Neural cell (in vitro differentiated cells): Measurements from ENCODE around the gene FNDC11. TPM values are rescaled to one million over a fixed set of nuclear protein-coding genes. Genes with fewer than 3 reads are reported as not detected.

Source experiments
- H2AFZ ChIP-seq: fragments of 200-600, 300-800 bp; sonication (generic), shearing (Covaris generic); 2 replicates; pipeline ENCODE4 v1.6.0; 2014; ENCODE audit warnings: low read depth, mild to moderate bottlenecking, antibody characterized with exemption, low read length, moderate library complexity
- H3F3A ChIP-seq: fragments of 200-600 bp; shearing (Covaris generic); 2 replicates; pipeline ENCODE4 v1.6.1; 2016; ENCODE audit warnings: mild to moderate bottlenecking, moderate library complexity, mixed read lengths, antibody characterized with exemption, low read length; ENCODE audit not compliant: insufficient read depth, poor library complexity, severe bottlenecking
- H3K27ac ChIP-seq: fragments of 200-600, 300-800 bp; sonication (generic), shearing (Covaris generic); 2 replicates; pipeline ENCODE4 v1.5.1; 2014; ENCODE audit warnings: mild to moderate bottlenecking, low read length, moderate library complexity
- H3K27me3 ChIP-seq: fragments of 300-800, 200-600 bp; sonication (generic), shearing (Covaris generic); 2 replicates; pipeline ENCODE4 v1.6.0; 2014; ENCODE audit warnings: mild to moderate bottlenecking, low read depth, low read length, moderate library complexity; ENCODE audit not compliant: insufficient read depth
- H3K36me3 ChIP-seq: fragments of 300-800, 200-600 bp; sonication (generic), shearing (Covaris generic); 2 replicates; pipeline ENCODE4 v1.5.1; 2014; ENCODE audit warnings: mild to moderate bottlenecking, antibody characterized with exemption, low read length, moderate library complexity; ENCODE audit not compliant: insufficient read depth
- H3K4me2 ChIP-seq: fragments of 300-800, 200-600 bp; sonication (generic), shearing (Covaris generic); 2 replicates; pipeline ENCODE4 v1.6.0; 2014; ENCODE audit warnings: mild to moderate bottlenecking, low read length
- H3K4me3 ChIP-seq: fragments of 300-800, 200-600 bp; sonication (generic), shearing (Covaris generic); 2 replicates; pipeline ENCODE4 v1.5.1; 2014; ENCODE audit warnings: mild to moderate bottlenecking, low read length, moderate library complexity
- H3K79me2 ChIP-seq: fragments of 200-600 bp; shearing (Covaris generic); replicated peaks from 2 replicates; pipeline ENCODE4 v1.6.0; 2014; ENCODE audit warnings: mild to moderate bottlenecking, low read length, moderate library complexity; ENCODE audit not compliant: insufficient read depth
- H3K9ac ChIP-seq: fragments of 300-800, 200-600 bp; sonication (generic), shearing (Covaris generic); 2 replicates; pipeline ENCODE4 v1.6.1; 2016; ENCODE audit warnings: mild to moderate bottlenecking, low read length, mixed read lengths
- H3K9me2 ChIP-seq: fragments of 200-600 bp; shearing (Covaris generic); 2 replicates; pipeline ENCODE4 v1.6.1; 2016; ENCODE audit warnings: mild to moderate bottlenecking, low read length, mixed read lengths; ENCODE audit not compliant: insufficient read depth
- H3K9me3 ChIP-seq: fragments of 200-600, 300-800 bp; sonication (generic), shearing (Covaris generic); 2 replicates; pipeline ENCODE4 v1.6.1; 2016; ENCODE audit warnings: mild to moderate bottlenecking, mixed run types, low read length, moderate library complexity, mixed read lengths
- H4K20me1 ChIP-seq: fragments of 200-600 bp; shearing (Covaris generic); 2 replicates; pipeline ENCODE4 v1.6.1; 2016; ENCODE audit warnings: mild to moderate bottlenecking, mixed run types; ENCODE audit not compliant: insufficient read depth
- CTCF ChIP-seq: fragments of 450-650 bp; IDR thresholded peaks from 2 replicates; pipeline ENCODE4 v1.5.1; 2014; ENCODE audit warnings: antibody characterized with exemption, mild to moderate bottlenecking, moderate library complexity; ENCODE audit not compliant: poor library complexity, severe bottlenecking
- EP300 ChIP-seq: fragments of 450-650 bp; conservative IDR thresholded peaks from 2 replicates; pipeline ENCODE4 v1.6.1; 2014; ENCODE audit warnings: antibody characterized with exemption, mild to moderate bottlenecking, moderate library complexity; ENCODE audit not compliant: poor library complexity, severe bottlenecking
- EZH2 ChIP-seq: fragments of 200-600, 300-800 bp; shearing (Covaris generic), sonication (generic); IDR thresholded peaks from 2 replicates; pipeline ENCODE4 v1.6.1; 2014; ENCODE audit warnings: antibody characterized with exemption, low read length, borderline replicate concordance, mild to moderate bottlenecking; ENCODE audit not compliant: insufficient read depth, poor library complexity, severe bottlenecking
- MXI1 ChIP-seq: fragments of 450-650 bp; conservative IDR thresholded peaks from 2 replicates; pipeline ENCODE4 v1.6.1; 2014; ENCODE audit warnings: antibody characterized with exemption, mild to moderate bottlenecking; ENCODE audit not compliant: poor library complexity, severe bottlenecking
- POLR2AphosphoS5 ChIP-seq: IDR thresholded peaks from 2 replicates; pipeline ENCODE4 v1.6.1; 2012
- RAD21 ChIP-seq: fragments of 450-650 bp; conservative IDR thresholded peaks from 2 replicates; pipeline ENCODE4 v1.6.1; 2014; ENCODE audit warnings: antibody characterized with exemption, mild to moderate bottlenecking, moderate library complexity
- REST ChIP-seq: IDR thresholded peaks from 2 replicates; pipeline ENCODE4 v1.6.1; 2012; ENCODE audit warnings: borderline replicate concordance
- SMC3 ChIP-seq: fragments of 450-650 bp; conservative IDR thresholded peaks from 2 replicates; pipeline ENCODE4 v1.6.1; 2014; ENCODE audit warnings: antibody characterized with exemption, mild to moderate bottlenecking, moderate library complexity; ENCODE audit not compliant: poor library complexity
- TAF1 ChIP-seq: IDR thresholded peaks from 2 replicates; pipeline ENCODE4 v1.6.1; 2012; ENCODE audit warnings: low read depth
- polyA plus RNA-seq: library from polyadenylated mRNA; depleted of rRNA; stranded (reverse); fragments of >200 nt; gene quantifications from 2 replicates; pipeline ENCODE4 v1.2.3, GENCODE V29; 2014

FNDC11 gene
- polyA plus RNA-seq, 1 donor from 2014 or later, result 1.9 TPM

DNA sequence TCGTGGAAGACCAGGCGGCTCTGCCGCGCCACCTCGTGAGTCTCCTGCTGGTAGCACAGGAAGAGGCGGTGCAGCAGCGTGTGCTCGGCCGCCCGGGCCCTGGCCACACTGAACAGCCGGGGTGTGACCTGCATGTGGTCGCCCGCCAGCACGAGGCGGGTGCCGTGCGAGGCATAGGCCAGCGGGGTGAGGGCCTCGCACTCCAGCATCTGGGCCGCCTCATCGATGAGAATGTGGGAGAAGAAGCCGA, 13.1 kb downstream of the FNDC11 start:
- H4K20me1 ChIP-seq, result no peaks in the 10 kb centered on the region
- no peak overlapping the region for H3K4me2 ChIP-seq
- H3K27me3 ChIP-seq, result no peaks in the 10 kb centered on the region
- no peak overlapping the region for H3K9ac ChIP-seq
- no peaks in the 10 kb centered on the region for H3K36me3 ChIP-seq
- no peaks in the 10 kb centered on the region for H3K9me2 ChIP-seq
- H3K4me3 ChIP-seq, result no peak overlapping the region
- no peak overlapping the region for H3K27ac ChIP-seq
- no peak overlapping the region for H2AFZ ChIP-seq
- no peaks in the 10 kb centered on the region for H3K9me3 ChIP-seq
- TF ChIP-seq EZH2 (no peak), CTCF (no peak), SMC3 (no peak), POLR2AphosphoS5 (no peak), RAD21 (no peak), EP300 (no peak), TAF1 (no peak), MXI1 (no peak), REST (no peak)
- H3K79me2 ChIP-seq, result no peaks in the 10 kb centered on the region
- H3F3A ChIP-seq, result no peaks in the 10 kb centered on the region

DNA sequence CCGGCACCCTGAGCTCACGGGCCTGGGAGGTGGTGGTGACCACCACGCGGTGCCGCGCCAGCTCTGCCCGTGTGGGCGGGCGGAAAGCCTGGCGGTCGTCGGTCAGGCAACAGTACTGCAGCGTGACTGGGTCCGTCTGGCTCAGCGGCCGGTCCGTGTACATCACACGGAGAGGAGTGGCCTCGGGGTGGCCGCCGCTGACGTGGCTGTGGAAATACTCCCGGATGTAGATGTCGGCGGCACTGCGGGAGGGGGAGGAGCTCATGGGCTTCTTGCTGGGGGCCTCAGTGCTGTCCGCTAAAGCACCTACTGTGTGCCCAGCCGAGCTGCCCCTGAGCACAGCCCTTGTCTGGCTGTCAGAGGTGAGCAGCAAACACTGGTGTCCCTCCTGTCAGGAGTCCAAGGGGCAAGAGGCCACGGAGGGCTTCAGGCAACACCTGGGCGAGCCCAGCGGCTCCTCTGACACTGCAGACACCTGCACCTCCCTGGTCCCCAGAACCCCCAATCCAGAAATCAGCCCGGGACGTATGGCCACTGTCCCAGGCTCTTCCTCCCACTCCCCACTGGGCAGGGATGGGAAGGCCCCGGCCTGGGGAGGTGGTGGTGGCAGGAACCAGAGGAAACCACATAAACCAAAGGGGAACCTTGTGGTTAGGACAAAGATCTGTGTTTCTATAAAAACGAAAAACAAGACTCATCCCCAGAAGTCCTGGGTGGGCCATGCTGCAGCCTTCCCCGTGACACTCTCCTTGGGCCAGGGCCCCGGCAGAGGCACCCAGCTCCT, 13.6 kb downstream of the FNDC11 start:
- Histone ChIP-seq H3K9me3 (no peaks in the 10 kb centered on the region), H3F3A (no peaks in the 10 kb centered on the region), H3K27me3 (no peaks in the 10 kb centered on the region), H3K36me3 (no peaks in the 10 kb centered on the region), H3K79me2 (no peaks in the 10 kb centered on the region), H3K27ac (no peak overlapping the region), H4K20me1 (no peaks in the 10 kb centered on the region), H3K4me3 (no peak overlapping the region), H2AFZ (no peak overlapping the region), H3K9ac (no peak overlapping the region), H3K4me2 (no peak overlapping the region), H3K9me2 (no peaks in the 10 kb centered on the region)
- TF ChIP-seq REST (no peak), RAD21 (no peak), EP300 (no peak), MXI1 (no peak), EZH2 (no peak), SMC3 (no peak), CTCF (no peak), TAF1 (no peak), POLR2AphosphoS5 (no peak)
